ENCODE measurements around the gene PIWIL4. TPM values are rescaled to one million over a fixed set of nuclear protein-coding genes. Genes with fewer than 3 reads are reported as not detected.

PIWIL4 gene
- total and polyA plus RNA-seq, 9 of the 15 experiments (the other 6 are each of a cell fraction or from before 2014, with no cell fraction given) = 6.3 to 17.0 (median 10.8) TPM

DNA sequence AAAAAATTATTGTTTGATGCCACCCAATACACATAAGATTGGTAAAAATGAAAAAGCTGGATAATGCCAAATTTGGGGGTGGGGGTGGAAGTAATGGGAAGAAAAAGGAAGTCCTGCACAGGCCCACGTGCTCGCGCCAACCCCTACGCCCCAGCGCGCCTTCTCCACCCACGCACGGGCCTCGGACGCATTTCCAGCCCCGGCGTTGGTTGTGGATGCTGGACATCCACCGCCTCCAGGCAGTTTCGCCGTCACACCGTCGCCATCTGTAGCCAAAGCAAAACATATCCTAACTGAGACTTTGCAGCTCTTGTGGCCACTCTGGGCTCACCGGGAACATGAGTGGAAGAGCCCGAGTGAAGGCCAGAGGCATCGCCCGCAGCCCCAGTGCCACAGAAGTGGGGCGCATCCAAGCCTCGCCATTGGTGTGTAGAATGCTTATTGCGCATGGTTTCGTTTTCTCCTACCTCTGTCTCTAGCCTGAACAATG is at the start of gene PIWIL4 (continued):
- TF ChIP-seq ETS1 (conservative IDR thresholded peaks at IDR 0.05; ENCODE audit: control insufficient read depth, low read depth, low read length) (no peak), GTF2E2 (tag; IDR thresholded peaks at IDR 0.05) (no peak), ZNF780A (CRISPR knock-in tag; IDR thresholded peaks at IDR 0.05) (no peak), HMGXB4 (CRISPR knock-in tag; IDR thresholded peaks at IDR 0.05) (no peak), PRPF4 (IDR thresholded peaks at IDR 0.05; ENCODE audit: insufficient read depth, low read depth, low read length, poor library complexity, severe bottlenecking) (no peak), SIN3A (IDR thresholded peaks at IDR 0.05; ENCODE audit: borderline replicate concordance in 2 of 2, control insufficient read depth in 1 of 2, low read depth in 2 of 2, low read length in 2 of 2) (no peak), HMG20B (CRISPR knock-in tag; IDR thresholded peaks at IDR 0.05) (no peak), KAT8 (IDR thresholded peaks at IDR 0.05; ENCODE audit: low read depth) (no peak), KHSRP (IDR thresholded peaks at IDR 0.05) (no peak)
